T-helper 1 cell treated with Interleukin-12 subunit alpha and Interleukin-12 subunit beta and Interleukin-4 antibody, amounts not matched to agents 30 μg/mL and 1 μg/mL, for 36 hours (primary cell): ENCODE results near the gene FOSL2.

ENCODE experiments used
- H3K27ac Mint-ChIP-seq: one replicate; pipeline ENCODE4 v1.8.0; 2021; ENCODE audit warnings: mild to moderate bottlenecking, mixed read lengths
- H3K27me3 Mint-ChIP-seq: one replicate; pipeline ENCODE4 v1.8.0; 2021; ENCODE audit warnings: low read depth, mixed read lengths
- H3K36me3 Mint-ChIP-seq: one replicate; pipeline ENCODE4 v1.8.0; 2021; ENCODE audit warnings: low read depth, mixed read lengths
- H3K4me1 Mint-ChIP-seq: one replicate; pipeline ENCODE4 v1.8.0; 2021; ENCODE audit warnings: low read depth, mixed read lengths
- H3K4me3 Mint-ChIP-seq: one replicate; pipeline ENCODE4 v1.8.0; 2021; ENCODE audit warnings: mild to moderate bottlenecking, moderate library complexity, mixed read lengths
- H3K9me3 Mint-ChIP-seq: one replicate; pipeline ENCODE4 v1.8.0; 2021; ENCODE audit warnings: mixed read lengths

FOSL2 gene

GRCh38 chr2:28352104-28352503, 40.6 kb upstream of the FOSL2 start:
- Mint-ChIP-seq H3K4me1 (peaks cover 20% of the 10 kb centered on the region), H3K4me3 (no peak overlapping the region)

GRCh38 chr2:28352610-28353195, 40.0 kb upstream of the FOSL2 start:
- H3K36me3 Mint-ChIP-seq: no peaks in the 10 kb centered on the region
- no peaks in the 10 kb centered on the region for H3K27me3 Mint-ChIP-seq
- peaks cover 16% of the 10 kb centered on the region for H3K4me1 Mint-ChIP-seq
- no peak overlapping the region for H3K27ac Mint-ChIP-seq
- no peaks in the 10 kb centered on the region for H3K9me3 Mint-ChIP-seq
- no peak overlapping the region for H3K4me3 Mint-ChIP-seq

More at GRCh38 chr2:28352104-28352503, 40.6 kb upstream of the FOSL2 start:
- H3K27ac Mint-ChIP-seq: peak overlapping the region; percentile 26
- H3K27me3 Mint-ChIP-seq: no peaks in the 10 kb centered on the region
- no peaks in the 10 kb centered on the region for H3K36me3 Mint-ChIP-seq
- H3K9me3 Mint-ChIP-seq: no peaks in the 10 kb centered on the region

GRCh38 chr2:28354920-28355520, 37.6 kb upstream of the FOSL2 start:
- Mint-ChIP-seq H3K9me3 (no peaks in the 10 kb centered on the region), H3K4me3 (no peak overlapping the region), H3K4me1 (peaks cover 21% of the 10 kb centered on the region), H3K36me3 (no peaks in the 10 kb centered on the region), H3K27me3 (peaks cover 4% of the 10 kb centered on the region), H3K27ac (no peak overlapping the region)

GRCh38 chr2:28355521-28356094, 37.0 kb upstream of the FOSL2 start:
- H3K4me3 Mint-ChIP-seq: no peak overlapping the region
- peak overlapping the region; percentile 21 for H3K27ac Mint-ChIP-seq
- no peaks in the 10 kb centered on the region for H3K9me3 Mint-ChIP-seq
- peaks cover 4% of the 10 kb centered on the region for H3K27me3 Mint-ChIP-seq
- peaks cover 24% of the 10 kb centered on the region for H3K4me1 Mint-ChIP-seq
- no peaks in the 10 kb centered on the region for H3K36me3 Mint-ChIP-seq

GRCh38 chr2:28356095-28356911, 36.4 kb upstream of the FOSL2 start:
- H3K9me3 Mint-ChIP-seq: no peaks in the 10 kb centered on the region

GRCh38 chr2:28357055-28357454, 35.6 kb upstream of the FOSL2 start:
- Mint-ChIP-seq H3K36me3 (no peaks in the 10 kb centered on the region), H3K27me3 (peaks cover 5% of the 10 kb centered on the region), H3K4me1 (peaks cover 26% of the 10 kb centered on the region), H3K9me3 (no peaks in the 10 kb centered on the region), H3K4me3 (no peak overlapping the region), H3K27ac (no peak overlapping the region)

More at GRCh38 chr2:28356095-28356911, 36.4 kb upstream of the FOSL2 start:
- H3K4me1 Mint-ChIP-seq: peaks cover 29% of the 10 kb centered on the region
- H3K27me3 Mint-ChIP-seq: peaks cover 4% of the 10 kb centered on the region
- no peaks in the 10 kb centered on the region for H3K36me3 Mint-ChIP-seq
- H3K4me3 Mint-ChIP-seq: no peak overlapping the region
- H3K27ac Mint-ChIP-seq: peak overlapping the region; percentile 21

- H3K9me3 Mint-ChIP-seq: no peaks in the 10 kb centered on the region
- peak overlapping the region; percentile 92 for H3K27ac Mint-ChIP-seq
- peaks cover 9% of the 10 kb centered on the region for H3K27me3 Mint-ChIP-seq
- no peak overlapping the region for H3K4me3 Mint-ChIP-seq
- peaks cover 30% of the 10 kb centered on the region for H3K4me1 Mint-ChIP-seq
- no peaks in the 10 kb centered on the region for H3K36me3 Mint-ChIP-seq
Measured at GRCh38 chr2:28357948-28358667, 34.5 kb upstream of the FOSL2 start.

- H3K27me3 Mint-ChIP-seq: peaks cover 9% of the 10 kb centered on the region
- peak overlapping the region; percentile 78 for H3K4me3 Mint-ChIP-seq
- H3K36me3 Mint-ChIP-seq: no peaks in the 10 kb centered on the region
Measured at GRCh38 chr2:28358668-28359201, 33.9 kb upstream of the FOSL2 start.

GRCh38 chr2:28359222-28360057, 33.2 kb upstream of the FOSL2 start:
- H3K27me3 Mint-ChIP-seq: peaks cover 13% of the 10 kb centered on the region
- H3K36me3 Mint-ChIP-seq: no peaks in the 10 kb centered on the region
- H3K27ac Mint-ChIP-seq: peak overlapping the region; percentile 92
- H3K9me3 Mint-ChIP-seq: no peaks in the 10 kb centered on the region
- H3K4me3 Mint-ChIP-seq: peak overlapping the region; percentile 78
- peaks cover 35% of the 10 kb centered on the region for H3K4me1 Mint-ChIP-seq

More at GRCh38 chr2:28358668-28359201, 33.9 kb upstream of the FOSL2 start:
- Mint-ChIP-seq H3K9me3 (no peaks in the 10 kb centered on the region), H3K4me1 (peaks cover 30% of the 10 kb centered on the region), H3K27ac (peak overlapping the region; percentile 92)

- Mint-ChIP-seq H3K4me3 (no peak overlapping the region), H3K27ac (peak overlapping the region; percentile 49), H3K27me3 (peaks cover 18% of the 10 kb centered on the region), H3K9me3 (no peaks in the 10 kb centered on the region), H3K36me3 (no peaks in the 10 kb centered on the region), H3K4me1 (peaks cover 43% of the 10 kb centered on the region)
Measured at GRCh38 chr2:28360058-28360717, 32.5 kb upstream of the FOSL2 start.

GRCh38 chr2:28360718-28361293, 31.9 kb upstream of the FOSL2 start:
- H3K36me3 Mint-ChIP-seq: no peaks in the 10 kb centered on the region
- H3K9me3 Mint-ChIP-seq: no peaks in the 10 kb centered on the region
- H3K27me3 Mint-ChIP-seq: peaks cover 18% of the 10 kb centered on the region
- H3K4me1 Mint-ChIP-seq: peaks cover 48% of the 10 kb centered on the region
- no peak overlapping the region for H3K4me3 Mint-ChIP-seq
- H3K27ac Mint-ChIP-seq: peak overlapping the region; percentile 49

GRCh38 chr2:28361991-28362710, 30.5 kb upstream of the FOSL2 start:
- no peak overlapping the region for H3K4me3 Mint-ChIP-seq
- peaks cover 61% of the 10 kb centered on the region for H3K4me1 Mint-ChIP-seq
- H3K36me3 Mint-ChIP-seq: no peaks in the 10 kb centered on the region
- H3K27me3 Mint-ChIP-seq: peaks cover 18% of the 10 kb centered on the region
- H3K27ac Mint-ChIP-seq: peak overlapping the region; percentile 45
- no peaks in the 10 kb centered on the region for H3K9me3 Mint-ChIP-seq
